ACHN (cell line): ENCODE results near the gene ZC3H18.

Experiments
- DNase-seq: peaks from one replicate; pipeline ENCODE4 v3.0.0-alpha.2; 2015
- in situ Hi-C: cut with HindIII; loops from 2 replicates; pipeline ENCODE4 v1.10.0; 2017; ENCODE audit warnings: low sequenced_read_pairs, low pct_ligation_motif_present, low pct_unique_long_range_greater_than_20kb

Gene ZC3H18

GRCh38 chr16:88569985-88570690 lies at the start of gene ZC3H18:
Gene ZC3H18 (plus strand): TSS chr16:88570403. CDS start chr16:88577124, 6,721 bp downstream.
- in situ Hi-C loops = no loop called here
- peak; percentile 98 for DNase-seq

GRCh38 chr16:88521674-88522073 lies 48.5 kb upstream of the ZC3H18 start:
- no peak for DNase-seq
- in situ Hi-C loops = no loop called here

- DNase-seq = no peak
- in situ Hi-C loops = no loop called here
Observed at GRCh38 chr16:88522276-88522949, 47.8 kb upstream of the ZC3H18 start.

- in situ Hi-C loops = no loop called here
- no peak for DNase-seq
Observed at GRCh38 chr16:88523309-88524161, 46.7 kb upstream of the ZC3H18 start.

- in situ Hi-C loops = no loop called here
- DNase-seq = no peak
Observed at GRCh38 chr16:88524274-88524972, 45.8 kb upstream of the ZC3H18 start.

- no peak for DNase-seq
- in situ Hi-C loops = loop anchor here (25.0 kb wide), 1 partner anchor 88 kb away; no protein-coding TSS in a partner anchor
Observed at GRCh38 chr16:88524973-88525662, 45.1 kb upstream of the ZC3H18 start.

- in situ Hi-C loops = loop anchor here (25.0 kb wide), 1 partner anchor 88 kb away; no protein-coding TSS in a partner anchor
- DNase-seq = no peak
Observed at GRCh38 chr16:88525663-88525990, 44.6 kb upstream of the ZC3H18 start.

- DNase-seq = no peak
- in situ Hi-C loops = loop anchor here (25.0 kb wide), 1 partner anchor 89 kb away; no protein-coding TSS in a partner anchor
Observed at GRCh38 chr16:88526008-88526905, 43.9 kb upstream of the ZC3H18 start.

- in situ Hi-C loops = loop anchor here (25.0 kb wide), 1 partner anchor 90 kb away; no protein-coding TSS in a partner anchor
- no peak for DNase-seq
Observed at GRCh38 chr16:88526906-88527185, 43.4 kb upstream of the ZC3H18 start.

GRCh38 chr16:88527186-88527936 lies 42.8 kb upstream of the ZC3H18 start:
- peak; percentile 74 for DNase-seq
- in situ Hi-C loops = loop anchor here (25.0 kb wide), 1 partner anchor 90 kb away; no protein-coding TSS in a partner anchor

- in situ Hi-C loops = loop anchor here (25.0 kb wide), 1 partner anchor 91 kb away; no protein-coding TSS in a partner anchor
- DNase-seq = no peak
Observed at GRCh38 chr16:88527937-88528743, 42.1 kb upstream of the ZC3H18 start.

- in situ Hi-C loops = loop anchor here (25.0 kb wide), 1 partner anchor 92 kb away; no protein-coding TSS in a partner anchor
- DNase-seq = no peak
Observed at GRCh38 chr16:88528902-88529318, 41.3 kb upstream of the ZC3H18 start.

- DNase-seq = no peak
- in situ Hi-C loops = loop anchor here (25.0 kb wide), 1 partner anchor 92 kb away; no protein-coding TSS in a partner anchor
Observed at GRCh38 chr16:88529596-88529995, 40.6 kb upstream of the ZC3H18 start.

- in situ Hi-C loops = loop anchor here (25.0 kb wide), 1 partner anchor 93 kb away; no protein-coding TSS in a partner anchor
Observed at GRCh38 chr16:88530051-88530857, 39.9 kb upstream of the ZC3H18 start.

GRCh38 chr16:88530858-88531203 lies 39.4 kb upstream of the ZC3H18 start:
- in situ Hi-C loops = loop anchor here (25.0 kb wide), 1 partner anchor 94 kb away; no protein-coding TSS in a partner anchor
- no peak for DNase-seq

More at GRCh38 chr16:88530051-88530857, 39.9 kb upstream of the ZC3H18 start:
- DNase-seq = no peak
